HL-60 (cell line): ENCODE results near the gene RYR3.

Experiments used
- CTCF ChIP-seq: IDR thresholded peaks from one replicate; pipeline ENCODE4 v1.5.1; 2011; ENCODE audit warnings: low read length, control low read depth, inconsistent platforms; ENCODE audit not compliant: insufficient read depth
- GABPA ChIP-seq: IDR thresholded peaks from 2 replicates; pipeline ENCODE4 v1.6.1; 2012; ENCODE audit warnings: low read depth
- POLR2AphosphoS5 ChIP-seq: IDR thresholded peaks from 2 replicates; pipeline ENCODE4 v1.6.1; 2012; ENCODE audit warnings: low read depth
- REST ChIP-seq: IDR thresholded peaks from 2 replicates; pipeline ENCODE4 v1.6.1; 2012; ENCODE audit warnings: low read depth; ENCODE audit not compliant: insufficient replicate concordance
- SPI1 ChIP-seq: IDR thresholded peaks from 2 replicates; pipeline ENCODE4 v1.6.1; 2012; ENCODE audit warnings: low read depth, mild to moderate bottlenecking, borderline replicate concordance

GRCh38 chr15:33282226-33283020 is 28.3 kb upstream of the RYR3 start:
- TF ChIP-seq CTCF (no peak), POLR2AphosphoS5 (no peak), GABPA (no peak), SPI1 (no peak), REST (no peak)
